Endothelial cell of umbilical vein (primary cell): ENCODE results near the gene NKTR. TPM values are rescaled to one million over a fixed set of nuclear protein-coding genes. Genes with fewer than 3 reads are reported as not detected.

Experiments
- BruUV-seq: library from RNA; stranded (reverse); fragments of 400-500 nt; replicated peaks from 2 replicates; lab custom pipeline; 2021; lab: Mats Ljungman, UMichigan
- CTCF ChIA-PET: fragments of 300-600, 350-600 bp; sonication (Branson Sonifier 250); formaldehyde crosslinking; loops from one replicate; lab custom pipeline; 2021; ENCODE audit warnings: antibody characterized with exemption, inconsistent platforms; lab: Charles Lee
- POLR2A ChIA-PET: fragments of 300-600, 350-600 bp; sonication (Branson Sonifier 250); formaldehyde crosslinking; loops from one replicate; lab custom pipeline; 2021; ENCODE audit warnings: antibody characterized with exemption, inconsistent platforms; lab: Charles Lee
- DNase-seq: peaks from one replicate; pipeline ENCODE4 v3.0.0-alpha.2; 2011; ENCODE audit warnings: low read depth, low spot score
- FAIRE-seq: peaks from 2 replicates; lab custom pipeline; 2011; peaks lifted over from hg19 to GRCh38; lab: Jason Lieb, UNC
- H2AFZ ChIP-seq: 2 replicates; pipeline ENCODE4 v1.6.0; 2012; ENCODE audit warnings: low read depth, low read length, control low read depth, inconsistent platforms
- H3K27ac ChIP-seq: 2 replicates; pipeline ENCODE4 v1.5.1; 2011; ENCODE audit warnings: low read depth, mild to moderate bottlenecking, control low read depth, low read length, moderate library complexity; ENCODE audit not compliant: insufficient read depth
- H3K27me3 ChIP-seq, 2 experiments: 2 replicates each; pipeline versions ENCODE4 v1.6.0 to v1.6.1; 2011; ENCODE audit warnings: low read length in 2 of 2, mixed read lengths in 1 of 2; ENCODE audit not compliant: control insufficient read depth in 2 of 2, insufficient read depth in 2 of 2
- H3K36me3 ChIP-seq, 2 experiments: 2 replicates in 1 of 2; 3 replicates in 1 of 2; pipeline ENCODE4 v1.5.1; 2011; ENCODE audit warnings: low read length in 2 of 2, mild to moderate bottlenecking in 1 of 2, moderate library complexity in 1 of 2; ENCODE audit not compliant: control insufficient read depth in 2 of 2, insufficient read depth in 2 of 2; ENCODE audit errors: extremely low read depth in 1 of 2
- H3K4me1 ChIP-seq: 3 replicates; pipeline ENCODE4 v1.5.1; 2011; ENCODE audit warnings: mild to moderate bottlenecking, low read length; ENCODE audit not compliant: control insufficient read depth, insufficient read depth; ENCODE audit errors: extremely low read depth
- H3K4me2 ChIP-seq: 2 replicates; pipeline ENCODE4 v1.6.1; 2011; ENCODE audit warnings: low read length, control low read depth, mixed read lengths; ENCODE audit not compliant: insufficient read depth
- H3K4me3 ChIP-seq, 3 experiments: fragments of 200-600 bp in 1 of 3; sonication (generic), shearing (Covaris generic) in 1 of 3; replicated peaks in 1 of 3; 2 replicates each; pipeline ENCODE4 v1.5.1; 2011 to 2016; ENCODE audit warnings: control low read depth in 3 of 3, low read length in 3 of 3, mild to moderate bottlenecking in 2 of 3, inconsistent platforms in 1 of 3, low read depth in 1 of 3, moderate library complexity in 1 of 3; ENCODE audit not compliant: insufficient read depth in 1 of 3
- H3K79me2 ChIP-seq: 2 replicates; pipeline ENCODE4 v1.6.0; 2012; ENCODE audit warnings: low read length, inconsistent platforms; ENCODE audit not compliant: control insufficient read depth, insufficient read depth
- H3K9ac ChIP-seq: replicated peaks from 2 replicates; pipeline ENCODE3; 2011; ENCODE audit warnings: low read length, control low read depth; ENCODE audit not compliant: insufficient read depth; ENCODE audit errors: extremely low read depth
- H3K9me1 ChIP-seq: replicated peaks from 3 replicates; pipeline ENCODE4 v1.6.0; 2011; ENCODE audit warnings: mild to moderate bottlenecking, low read length; ENCODE audit not compliant: control insufficient read depth, insufficient read depth; ENCODE audit errors: extremely low read depth
- H3K9me3 ChIP-seq: replicated peaks from 2 replicates; pipeline ENCODE4 v1.5.1; 2012; ENCODE audit warnings: low read length, inconsistent platforms; ENCODE audit not compliant: control insufficient read depth, insufficient read depth
- H4K20me1 ChIP-seq: replicated peaks from 2 replicates; pipeline ENCODE3; 2011; ENCODE audit warnings: mild to moderate bottlenecking, low read length; ENCODE audit not compliant: control insufficient read depth, insufficient read depth; ENCODE audit errors: extremely low read depth
- EZH2 ChIP-seq: IDR thresholded peaks from 2 replicates; pipeline ENCODE4 v1.6.1; 2012; ENCODE audit warnings: borderline replicate concordance, low read depth, mild to moderate bottlenecking, moderate library complexity, low read length, inconsistent platforms; ENCODE audit not compliant: severe bottlenecking
- FOS ChIP-seq: IDR thresholded peaks from 2 replicates; pipeline ENCODE4 v1.6.1; 2011; ENCODE audit warnings: mild to moderate bottlenecking, low read length, moderate library complexity, borderline replicate concordance; ENCODE audit not compliant: insufficient read depth
- GATA2 ChIP-seq: IDR thresholded peaks from 2 replicates; pipeline ENCODE4 v1.7.0; 2011; ENCODE audit warnings: low read depth, mild to moderate bottlenecking, moderate library complexity, mixed read lengths, low read length; ENCODE audit not compliant: insufficient read length, insufficient read depth
- JUN ChIP-seq: IDR thresholded peaks from 2 replicates; pipeline ENCODE4 v1.6.1; 2011; ENCODE audit warnings: borderline replicate concordance, low read depth; ENCODE audit not compliant: insufficient read length, insufficient read depth
- MYC ChIP-seq: IDR thresholded peaks from one replicate; pipeline ENCODE4 v1.6.1; 2011; ENCODE audit warnings: mild to moderate bottlenecking, low read depth, low read length
- POLR2A ChIP-seq: IDR thresholded peaks from 2 replicates; pipeline ENCODE4 v1.6.1; 2012; ENCODE audit warnings: low read depth, mild to moderate bottlenecking, control low read depth, low read length
- POLR2AphosphoS5 ChIP-seq: IDR thresholded peaks from 2 replicates; pipeline ENCODE4 v1.6.1; 2012; ENCODE audit warnings: low read depth, mild to moderate bottlenecking, control low read depth, low read length, moderate library complexity; ENCODE audit not compliant: insufficient read depth
- dilution Hi-C: fragments of 300-500 bp; cut with MboI; formaldehyde crosslinking; loops from one replicate; pipeline ENCODE4 v1.15.0; 2019; ENCODE audit warnings: low sequenced_read_pairs; ENCODE audit not compliant: extremely low pct_ligation_motif_present
- intact Hi-C: fragments of 100-400 bp; cut with micrococcal nuclease; formaldehyde crosslinking; loops from one replicate; pipeline ENCODE4 v1.10.0; 2022
- polyA plus RNA-seq, 4 experiments: library from polyadenylated mRNA; depleted of rRNA in 3 of 4; stranded (reverse) in 3 of 4; unstranded in 1 of 4; fragments of >200 nt; gene quantifications; 2 replicates each; pipeline versions ENCODE4 v1.2.1 to v1.2.3, GENCODE V29; 2011 to 2012; ENCODE audit warnings: missing spikeins in 1 of 4
- total RNA-seq: library from RNA; stranded (reverse); gene quantifications from 2 replicates; pipeline ENCODE4 v1.2.3, GENCODE V29; 2021
- TF ChIP-seq, protein P1 (sequence below), 2 donors: IDR thresholded peaks; 1 replicate in 1 of 2; 2 replicates in 1 of 2; pipeline ENCODE4 v1.5.1; 2011; ENCODE audit warnings: low read length in 2 of 2, mild to moderate bottlenecking in 2 of 2, moderate library complexity in 2 of 2, control low read depth in 1 of 2, inconsistent platforms in 1 of 2, low read depth in 1 of 2; ENCODE audit not compliant: insufficient read depth in 1 of 2; ENCODE audit errors: extremely low read depth in 1 of 2

The NKTR gene
- total and polyA plus RNA-seq, 2 donors (not counting 3 experiments of a cell fraction or from before 2014, with no cell fraction given): 27.4 to 99.0 TPM

DNA sequence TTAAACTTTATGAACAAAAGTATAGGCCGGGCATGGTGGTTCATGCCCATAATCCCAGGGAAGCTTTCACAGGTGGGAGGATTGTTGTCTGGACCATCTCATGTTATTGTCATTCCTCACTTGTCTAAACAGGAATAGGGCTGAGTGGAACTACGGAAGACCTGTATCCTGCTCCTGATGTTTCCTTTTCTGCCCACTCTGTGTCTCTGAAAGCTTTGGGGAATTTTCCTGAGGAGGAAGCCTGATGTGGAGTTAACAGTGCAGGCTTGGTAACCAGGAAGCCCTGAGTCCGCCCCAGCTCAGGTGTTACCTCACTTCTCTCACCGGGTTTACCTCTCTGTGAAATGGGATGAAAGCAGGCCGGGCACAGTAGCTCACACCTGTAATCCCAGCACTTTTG is 11.9 kb upstream of the NKTR start:
- POLR2A ChIA-PET: no interaction called here
- Histone ChIP-seq H2AFZ (no peak overlapping the region), H3K4me2 (no peak overlapping the region), H3K9ac (no peak overlapping the region), H3K4me3 (no peak overlapping the region), H3K36me3 (peaks cover 0 to under 1% of the 10 kb centered on the region in 2 experiments), H3K4me1 (peaks cover 15% of the 10 kb centered on the region), H4K20me1 (no peaks in the 10 kb centered on the region), H3K27me3 (no peaks in the 10 kb centered on the region), H3K9me1 (no peaks in the 10 kb centered on the region), H3K27ac (no peak overlapping the region), H3K79me2 (peaks cover 23% of the 10 kb centered on the region), H3K9me3 (no peaks in the 10 kb centered on the region)
- TF ChIP-seq MYC: no peak
- TF ChIP-seq EZH2: no peak
- no peak for TF ChIP-seq GATA2
- TF ChIP-seq JUN: no peak
- TF ChIP-seq POLR2AphosphoS5: no peak
- DNase-seq: no peak
- dilution Hi-C loops: no loop called here
- CTCF ChIA-PET: no interaction called here
- BruUV-seq: no TSS peak
- no peak for FAIRE-seq
- intact Hi-C loops: no loop called here

DNA sequence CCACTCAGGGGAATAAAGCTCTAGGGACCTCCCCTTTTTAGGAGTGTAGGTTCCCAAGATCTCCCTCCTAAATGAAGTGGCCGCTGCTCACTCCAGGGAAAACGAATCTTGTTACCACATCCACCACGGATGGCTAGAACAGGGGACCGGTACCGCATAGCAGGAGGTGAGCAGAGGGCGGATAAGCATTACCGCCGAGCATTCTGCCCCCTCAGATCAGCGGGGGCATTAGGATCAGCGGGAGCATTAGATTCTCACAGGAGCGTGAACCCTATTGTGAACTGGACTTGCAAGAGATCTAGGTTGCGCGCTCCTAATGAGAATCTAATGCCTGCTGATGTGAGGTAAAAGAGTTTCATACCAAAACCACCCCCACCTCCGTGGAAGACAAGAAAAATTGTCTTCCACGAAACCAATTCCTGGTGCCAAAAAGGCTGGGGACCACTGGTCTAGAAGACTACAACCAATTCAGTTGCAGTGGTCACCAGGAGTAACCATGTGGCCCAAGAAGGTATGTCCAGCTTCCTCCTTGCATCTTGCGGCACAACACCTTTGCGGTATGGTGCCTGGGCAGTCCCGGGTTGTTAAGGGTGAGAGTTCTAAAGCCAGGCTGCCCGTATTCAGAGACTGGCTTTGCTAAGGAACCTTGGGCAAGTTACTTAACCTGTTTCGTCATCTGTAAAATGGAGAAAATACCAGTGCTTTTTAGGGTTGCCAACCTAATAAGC is 10.9 kb upstream of the NKTR start:
- peaks cover 15% of the 10 kb centered on the region for H3K4me1 ChIP-seq
- no peak overlapping the region for H3K4me2 ChIP-seq
- no peak for DNase-seq
- no peak overlapping the region for H2AFZ ChIP-seq
- no peaks in the 10 kb centered on the region for H4K20me1 ChIP-seq
- intact Hi-C loops (loop anchor here (1.0 kb wide), 2 partner anchors 7 to 11 kb away; partner anchors contain the start of gene NKTR), dilution Hi-C loops (no loop called here)
- CTCF ChIA-PET: interaction anchor here (1.2 to 2.1 kb wide), 2 partner anchors 9 to 24 kb away, joined by 4 to 8 read pairs; no protein-coding TSS in a partner anchor
- peaks cover 2 to 3% of the 10 kb centered on the region in 2 experiments for H3K36me3 ChIP-seq
- no peaks in the 10 kb centered on the region for H3K9me1 ChIP-seq
- no TSS peak for BruUV-seq
- H3K4me3 ChIP-seq: no peak overlapping the region
- H3K9me3 ChIP-seq: no peaks in the 10 kb centered on the region
- POLR2A ChIA-PET: interaction anchor here (2.0 kb wide), 1 partner anchor 11 kb away, joined by 16 read pairs; the partner anchor contains the start of gene NKTR
- no peak for FAIRE-seq
- H3K79me2 ChIP-seq: peaks cover 28% of the 10 kb centered on the region
- no peak overlapping the region for H3K27ac ChIP-seq
- H3K27me3 ChIP-seq: no peaks in the 10 kb centered on the region
- H3K9ac ChIP-seq: no peak overlapping the region
- TF ChIP-seq, protein P1, sequence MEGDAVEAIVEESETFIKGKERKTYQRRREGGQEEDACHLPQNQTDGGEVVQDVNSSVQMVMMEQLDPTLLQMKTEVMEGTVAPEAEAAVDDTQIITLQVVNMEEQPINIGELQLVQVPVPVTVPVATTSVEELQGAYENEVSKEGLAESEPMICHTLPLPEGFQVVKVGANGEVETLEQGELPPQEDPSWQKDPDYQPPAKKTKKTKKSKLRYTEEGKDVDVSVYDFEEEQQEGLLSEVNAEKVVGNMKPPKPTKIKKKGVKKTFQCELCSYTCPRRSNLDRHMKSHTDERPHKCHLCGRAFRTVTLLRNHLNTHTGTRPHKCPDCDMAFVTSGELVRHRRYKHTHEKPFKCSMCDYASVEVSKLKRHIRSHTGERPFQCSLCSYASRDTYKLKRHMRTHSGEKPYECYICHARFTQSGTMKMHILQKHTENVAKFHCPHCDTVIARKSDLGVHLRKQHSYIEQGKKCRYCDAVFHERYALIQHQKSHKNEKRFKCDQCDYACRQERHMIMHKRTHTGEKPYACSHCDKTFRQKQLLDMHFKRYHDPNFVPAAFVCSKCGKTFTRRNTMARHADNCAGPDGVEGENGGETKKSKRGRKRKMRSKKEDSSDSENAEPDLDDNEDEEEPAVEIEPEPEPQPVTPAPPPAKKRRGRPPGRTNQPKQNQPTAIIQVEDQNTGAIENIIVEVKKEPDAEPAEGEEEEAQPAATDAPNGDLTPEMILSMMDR (IDR thresholded peaks at IDR 0.05; ENCODE audit: extremely low read depth in 1 of 2, insufficient read depth in 1 of 2, low read depth in 1 of 2, low read length in 2 of 2): no peak
- no peak for TF ChIP-seq MYC
- TF ChIP-seq GATA2: no peak
- no peak for TF ChIP-seq POLR2A
- TF ChIP-seq FOS: no peak
